ENCODE data around the gene OPA3. TPM values are rescaled to one million over a fixed set of nuclear protein-coding genes. Genes with fewer than 3 reads are reported as not detected.

The OPA3 gene
- 8.5 and 11.9 TPM in 2 replicates for total RNA-seq

GRCh38 chr19:45584332-45585157, at the start of gene OPA3:
OPA3 (minus strand) TSS chr19:45584802; CDS start chr19:45584764, 38 bp downstream.

GRCh38 chr19:45601524-45602374, 17.1 kb upstream of the OPA3 start, which contains the start of gene GPR4:
GPR4 (minus strand) TSS chr19:45602212; CDS start chr19:45591866, 10,346 bp downstream.

GRCh38 chr19:45506989-45507871, 77.4 kb downstream of the OPA3 start, which contains the start of gene VASP:
VASP (plus strand) TSS chr19:45507479; CDS start chr19:45507772, 293 bp downstream.

GRCh38 chr19:45498411-45499195, 86.0 kb downstream of the OPA3 start, which contains the start of gene PPM1N:
PPM1N (plus strand) TSS chr19:45498443; CDS start chr19:45498473, 30 bp downstream.

Other genes starting within 250 kb of the OPA3 start
- 1.3 and 2.2 TPM in 2 replicates for gene KLC3, start 244.1 kb downstream of the OPA3 start, total RNA-seq
- gene ERCC2, start 214.2 kb downstream of the OPA3 start, total RNA-seq, result 34.6 and 46.6 TPM in 2 replicates
- gene PPP1R13L, start 179.7 kb downstream of the OPA3 start, total RNA-seq, result 23.8 and 31.1 TPM in 2 replicates
- 6.0 and 24.6 TPM in 2 replicates for gene POLR1G, start 178.2 kb downstream of the OPA3 start, total RNA-seq
- 97.6 and 131 TPM in 2 replicates for gene ERCC1, start 160.9 kb downstream of the OPA3 start, total RNA-seq
- 15.2 and 20.0 TPM in 2 replicates for gene FOSB, start 116.8 kb downstream of the OPA3 start, total RNA-seq
- 11.7 and 24.2 TPM in 2 replicates for gene RTN2, start 87.8 kb downstream of the OPA3 start, total RNA-seq
- gene PPM1N, start 86.4 kb downstream of the OPA3 start, total RNA-seq, result 1.0 TPM in 1 of 2 replicates, not detected in the other
- gene VASP, start 77.3 kb downstream of the OPA3 start, total RNA-seq, result 140 and 199 TPM in 2 replicates
- gene GPR4, start 17.4 kb upstream of the OPA3 start, total RNA-seq, result not detected in 2 replicates
- 16.4 and 17.9 TPM in 2 replicates for gene EML2, start 54.6 kb upstream of the OPA3 start, total RNA-seq
- gene GIPR, start 83.4 kb upstream of the OPA3 start, total RNA-seq, result 0.51 TPM in 1 of 2 replicates, not detected in the other
- 134 and 228 TPM in 2 replicates for gene SNRPD2, start 107.2 kb upstream of the OPA3 start, total RNA-seq
- 22.2 and 29.7 TPM in 2 replicates for gene QPCTL, start 107.9 kb upstream of the OPA3 start, total RNA-seq
- gene FBXO46, start 146.1 kb upstream of the OPA3 start, total RNA-seq, result 11.9 and 15.3 TPM in 2 replicates
- gene MEIOSIN, start 148.6 kb upstream of the OPA3 start, total RNA-seq, result not detected in 2 replicates
- 14.2 and 26.9 TPM in 2 replicates for gene SIX5, start 184.4 kb upstream of the OPA3 start, total RNA-seq
- 8.5 and 23.1 TPM in 2 replicates for gene DMPK, start 197.7 kb upstream of the OPA3 start, total RNA-seq
- 35.0 and 39.7 TPM in 2 replicates for gene DMWD, start 208.0 kb upstream of the OPA3 start, total RNA-seq
- gene RSPH6A, start 230.5 kb upstream of the OPA3 start, total RNA-seq, result under 0.01 TPM in 1 of 2 replicates, not detected in the other

All from mesangial cell (primary cell).